Activated T-cell treated with anti-CD3 and anti-CD28 coated beads, Interleukin-2, amount 50 U/mL, for 4 hours (primary cell): ENCODE measurements around the gene METRNL. TPM values are rescaled to one million over a fixed set of nuclear protein-coding genes. Genes with fewer than 3 reads are reported as not detected.
"Not testable (repeated sequence)": the region's sequence is repeated elsewhere in the genome, so short reads cannot be mapped to it uniquely, and the experiment has no call there.

Experiments used
- ATAC-seq, 2 donors: fragments of 200-7000 bp; cut with Tn5 transposase; one replicate each; pipeline ENCODE4 v1.10.0; 2021
- DNase-seq: peaks from one replicate; pipeline ENCODE4 v3.0.0-alpha.2; 2020
- H3K27me3 Mint-ChIP-seq: one replicate; pipeline ENCODE4 v1.8.0; 2021; ENCODE audit warnings: low read depth, mixed read lengths
- H3K36me3 Mint-ChIP-seq: one replicate; pipeline ENCODE4 v1.8.0; 2022; ENCODE audit warnings: mixed read lengths; ENCODE audit not compliant: insufficient read depth
- H3K4me1 Mint-ChIP-seq: one replicate; pipeline ENCODE4 v1.8.0; 2021; ENCODE audit warnings: low read depth, mixed read lengths
- H3K4me3 Mint-ChIP-seq: one replicate; pipeline ENCODE4 v1.8.0; 2021; ENCODE audit warnings: mild to moderate bottlenecking, moderate library complexity, mixed read lengths
- H3K9me3 Mint-ChIP-seq: one replicate; pipeline ENCODE4 v1.8.0; 2021; ENCODE audit warnings: mixed read lengths
- total RNA-seq, 3 donors: library from RNA; stranded (reverse); gene quantifications; one replicate each; pipeline ENCODE4 v1.2.1, GENCODE V29; 2021

Gene METRNL
- total RNA-seq, 3 donors from 2014 or later = 12.1 to 26.2 (median 23.1) TPM

DNA sequence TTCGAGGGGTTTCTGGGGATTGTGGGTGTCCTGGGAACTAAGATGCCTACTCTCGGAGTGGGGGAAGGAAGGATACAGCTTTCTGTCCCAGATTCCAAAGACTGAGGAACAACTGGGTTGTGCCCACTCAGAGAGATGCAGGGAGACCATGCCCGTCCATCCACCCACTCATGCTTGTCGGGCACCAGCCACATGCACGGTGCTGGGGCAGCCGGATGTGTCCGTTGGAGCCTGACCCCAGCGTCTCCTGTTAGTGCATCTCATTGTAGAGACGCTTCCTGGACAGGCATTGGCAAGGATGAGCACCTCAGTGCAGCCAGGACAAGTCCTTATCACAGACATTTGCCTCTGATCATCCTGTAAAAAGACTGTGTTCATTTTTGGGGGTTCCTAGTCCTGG, 58.1 kb downstream of the METRNL start:
- Mint-ChIP-seq H3K4me1 (no peaks in the 10 kb centered on the region), H3K9me3 (peaks cover 8% of the 10 kb centered on the region), H3K27me3 (peaks cover 12% of the 10 kb centered on the region), H3K36me3 (no peaks in the 10 kb centered on the region), H3K4me3 (no peak overlapping the region)
- no peak for DNase-seq
- no peak for ATAC-seq

- H3K9me3 Mint-ChIP-seq = peaks cover 15% of the 10 kb centered on the region
- DNase-seq = no peak
- H3K27me3 Mint-ChIP-seq = peaks cover 14% of the 10 kb centered on the region
- H3K4me3 Mint-ChIP-seq = no peak overlapping the region
- no peaks in the 10 kb centered on the region for H3K4me1 Mint-ChIP-seq
- no peaks in the 10 kb centered on the region for H3K36me3 Mint-ChIP-seq
- no peak for ATAC-seq
Measured at GRCh38 chr17:83138820-83139219, 59.4 kb downstream of the METRNL start.

- not testable (repeated sequence) for H3K36me3 Mint-ChIP-seq, ATAC-seq, DNase-seq, H3K4me3 Mint-ChIP-seq, H3K4me1 Mint-ChIP-seq
- Mint-ChIP-seq H3K9me3 (peaks cover 15% of the 10 kb centered on the region), H3K27me3 (peaks cover 16% of the 10 kb centered on the region)
Measured at GRCh38 chr17:83139541-83140248, 60.3 kb downstream of the METRNL start.

DNA sequence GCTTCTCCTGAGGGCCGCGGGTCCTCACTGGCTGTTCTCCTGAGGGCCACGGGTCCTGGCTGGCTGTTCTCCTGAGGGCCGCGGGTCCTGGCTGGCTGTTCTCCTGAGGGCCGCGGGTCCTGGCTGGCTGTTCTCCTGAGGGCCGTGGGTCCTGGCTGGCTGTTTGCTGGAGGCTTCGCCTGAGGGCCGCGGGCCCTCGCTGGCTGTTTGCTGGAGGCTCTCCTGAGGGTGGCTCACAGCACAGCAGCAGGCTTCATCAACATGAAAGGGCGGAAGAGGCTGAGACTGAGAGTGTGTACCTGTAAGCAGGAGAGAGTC, 60.8 kb downstream of the METRNL start:
- not testable (repeated sequence) for ATAC-seq, H3K4me3 Mint-ChIP-seq, H3K36me3 Mint-ChIP-seq, H3K4me1 Mint-ChIP-seq, DNase-seq
- peaks cover 15% of the 10 kb centered on the region for H3K9me3 Mint-ChIP-seq
- peaks cover 16% of the 10 kb centered on the region for H3K27me3 Mint-ChIP-seq

- Mint-ChIP-seq H3K4me3 (no peak overlapping the region), H3K4me1 (no peaks in the 10 kb centered on the region)
- no peak for DNase-seq
Measured at GRCh38 chr17:83142619-83143018, 63.2 kb downstream of the METRNL start.

GRCh38 chr17:83143817-83144231, 64.4 kb downstream of the METRNL start:
- Mint-ChIP-seq H3K9me3 (peaks cover 15% of the 10 kb centered on the region), H3K4me3 (no peak overlapping the region), H3K36me3 (no peaks in the 10 kb centered on the region), H3K4me1 (no peaks in the 10 kb centered on the region), H3K27me3 (peaks cover 10% of the 10 kb centered on the region)
- no peak for DNase-seq
- ATAC-seq = no peak

More at GRCh38 chr17:83142619-83143018, 63.2 kb downstream of the METRNL start:
- no peak for ATAC-seq
- H3K9me3 Mint-ChIP-seq = peaks cover 15% of the 10 kb centered on the region
- no peaks in the 10 kb centered on the region for H3K36me3 Mint-ChIP-seq
- peaks cover 13% of the 10 kb centered on the region for H3K27me3 Mint-ChIP-seq

Other genes with a start within 250 kb of the METRNL start
- gene ZNF750, start 239.6 kb upstream of the METRNL start, total RNA-seq = not detected